HCT116 (cell line): Measurements from ENCODE around the gene SPX. TPM values are rescaled to one million over a fixed set of nuclear protein-coding genes. Genes with fewer than 3 reads are reported as not detected.

ENCODE experiments used
- ATAC-seq: fragments of 200-7000 bp; cut with Tn5 transposase; 2 replicates; pipeline ENCODE4 v1.9.1; 2020; ENCODE audit warnings: mild to moderate bottlenecking, moderate library complexity
- BruUV-seq: library from RNA; stranded (reverse); fragments of 400-500 nt; replicated peaks from 2 replicates; lab custom pipeline; 2021; lab: Mats Ljungman, UMichigan
- CTCF ChIA-PET: fragments of 300-600 bp; sonication (Branson Sonifier 250); formaldehyde crosslinking; loops from one replicate; lab custom pipeline; 2021; ENCODE audit warnings: antibody characterized with exemption; lab: Charles Lee
- POLR2A ChIA-PET: fragments of 300-600, 350-600 bp; sonication (Branson Sonifier 250); formaldehyde crosslinking; loops from one replicate; lab custom pipeline; 2021; ENCODE audit warnings: antibody characterized with exemption; lab: Charles Lee
- RAD21 ChIA-PET, 2 experiments: fragments of 300-600 bp; sonication (Branson Sonifier 250); formaldehyde crosslinking; loops; one replicate each; lab custom pipeline; 2023; ENCODE audit warnings: low total read pairs in 2 of 2; ENCODE audit not compliant: uncharacterized antibody in 2 of 2, unreplicated experiment in 2 of 2, low non-redundant PET in 1 of 2; lab: Charles Lee
- DNase-seq: peaks from one replicate; pipeline ENCODE4 v3.0.0-alpha.2; 2010; ENCODE audit warnings: low read depth, low spot score
- H2AFZ ChIP-seq: fragments of 200-600 bp; shearing (Covaris generic), sonication (generic); 2 replicates; pipeline ENCODE4 v1.6.1; 2017; ENCODE audit warnings: low read depth, mixed run types, mixed read lengths, antibody characterized with exemption, low read length; ENCODE audit not compliant: poor library complexity, severe bottlenecking
- H3K27ac ChIP-seq: 2 replicates; pipeline ENCODE4 v1.5.1; 2012; ENCODE audit warnings: low read depth, low read length
- H3K27me3 ChIP-seq: fragments of 200-600 bp; sonication (generic); 2 replicates; pipeline ENCODE4 v1.6.1; 2016; ENCODE audit warnings: mixed run types, low read length, mixed read lengths; ENCODE audit not compliant: insufficient read depth
- H3K36me3 ChIP-seq, 2 experiments: fragments of 200-500 bp in 1 of 2; fragments of 200-600 bp in 1 of 2; sonication (Bioruptor generic) in 1 of 2; sonication (generic) in 1 of 2; 2 replicates each; pipeline versions ENCODE4 v1.5.1 to v1.6.1; 2014 to 2016; ENCODE audit warnings: low read length in 2 of 2, inconsistent platforms in 1 of 2, mixed read lengths in 1 of 2, mixed run types in 1 of 2; ENCODE audit not compliant: insufficient read depth in 2 of 2, control insufficient read depth in 1 of 2
- H3K4me1 ChIP-seq, 2 experiments: fragments of 200-600 bp in 1 of 2; sonication (generic) in 1 of 2; 2 replicates each; pipeline versions ENCODE4 v1.5.1 to v1.6.1; 2012 to 2017; ENCODE audit warnings: low read length in 2 of 2, inconsistent platforms in 1 of 2, mild to moderate bottlenecking in 1 of 2, mixed read lengths in 1 of 2, mixed run types in 1 of 2, moderate library complexity in 1 of 2; ENCODE audit not compliant: insufficient read depth in 2 of 2, control insufficient read depth in 1 of 2
- H3K4me2 ChIP-seq: fragments of 200-600 bp; sonication (generic); 2 replicates; pipeline ENCODE4 v1.6.1; 2017; ENCODE audit warnings: mixed run types, low read length, mixed read lengths
- H3K4me3 ChIP-seq, 2 experiments: fragments of 200-600 bp in 1 of 2; sonication (generic) in 1 of 2; replicated peaks in 1 of 2; 2 replicates each; pipeline ENCODE4 v1.5.1; 2011 to 2016; ENCODE audit warnings: low read length in 2 of 2, control low read depth in 1 of 2, low read depth in 1 of 2, mild to moderate bottlenecking in 1 of 2, mixed read lengths in 1 of 2, mixed run types in 1 of 2
- H3K79me2 ChIP-seq: fragments of 200-600 bp; sonication (generic); 2 replicates; pipeline ENCODE4 v1.6.1; 2017; ENCODE audit warnings: mild to moderate bottlenecking, mixed run types, low read length, moderate library complexity, mixed read lengths; ENCODE audit not compliant: insufficient read depth
- H3K9ac ChIP-seq: fragments of 200-600 bp; sonication (generic); 2 replicates; pipeline ENCODE4 v1.6.1; 2016; ENCODE audit warnings: low read length, mixed read lengths
- H3K9me2 ChIP-seq: fragments of 200-600 bp; sonication (generic), shearing (Covaris generic); 2 replicates; pipeline ENCODE4 v1.6.1; 2017; ENCODE audit warnings: mixed run types, mild to moderate bottlenecking, moderate library complexity; ENCODE audit not compliant: insufficient read depth
- H3K9me3 ChIP-seq, 2 experiments: fragments of 200-500 bp in 1 of 2; fragments of 200-600 bp in 1 of 2; sonication (Bioruptor generic) in 1 of 2; sonication (generic) in 1 of 2; 2 replicates each; pipeline ENCODE4 v1.6.1; 2014 to 2017; ENCODE audit warnings: low read length in 2 of 2, mixed read lengths in 2 of 2, inconsistent platforms in 1 of 2, low read depth in 1 of 2, mild to moderate bottlenecking in 1 of 2, mixed run types in 1 of 2, moderate library complexity in 1 of 2; ENCODE audit not compliant: control insufficient read depth in 1 of 2, insufficient read depth in 1 of 2
- H4K20me1 ChIP-seq: fragments of 200-600 bp; sonication (generic), shearing (Covaris generic); 2 replicates; pipeline ENCODE4 v1.6.1; 2017; ENCODE audit warnings: mixed run types, mild to moderate bottlenecking, moderate library complexity; ENCODE audit not compliant: insufficient read depth
- ATF3 ChIP-seq: IDR thresholded peaks from 2 replicates; pipeline ENCODE4 v1.6.1; 2012
- CBX3 ChIP-seq: IDR thresholded peaks from 2 replicates; pipeline ENCODE4 v1.6.1; 2012; ENCODE audit warnings: low read depth
- CEBPB ChIP-seq: IDR thresholded peaks from 2 replicates; pipeline ENCODE4 v1.6.1; 2012; ENCODE audit warnings: low read depth
- CTCF ChIP-seq, 3 experiments: fragments of 200-600 bp in 1 of 3; sonication (generic) in 1 of 3; IDR thresholded peaks in 2 of 3; conservative IDR thresholded peaks in 1 of 3; 2 replicates each; pipeline ENCODE4 v1.5.1; 2012 to 2017; ENCODE audit warnings: low read depth in 2 of 3, low read length in 2 of 3, antibody characterized with exemption in 1 of 3, borderline replicate concordance in 1 of 3, control low read depth in 1 of 3, mild to moderate bottlenecking in 1 of 3, mixed read lengths in 1 of 3, mixed run types in 1 of 3, moderate library complexity in 1 of 3; ENCODE audit not compliant: insufficient read depth in 1 of 3
- ELF1 ChIP-seq: IDR thresholded peaks from 2 replicates; pipeline ENCODE4 v1.6.1; 2012; ENCODE audit warnings: low read depth, borderline replicate concordance
- EZH2 ChIP-seq: fragments of 200-600 bp; sonication (generic); IDR thresholded peaks from 2 replicates; pipeline ENCODE4 v1.6.1; 2017; ENCODE audit warnings: antibody characterized with exemption, mixed run types
- EZH2phosphoT487 ChIP-seq: fragments of 200-600 bp; IDR thresholded peaks from 2 replicates; pipeline ENCODE4 v1.6.1; 2018; ENCODE audit warnings: antibody characterized with exemption, borderline replicate concordance
- FOSL1 ChIP-seq: IDR thresholded peaks from 2 replicates; pipeline ENCODE4 v1.6.1; 2012; ENCODE audit warnings: low read depth
- JUND ChIP-seq: IDR thresholded peaks from 2 replicates; pipeline ENCODE4 v1.6.1; 2012
- MAX ChIP-seq: IDR thresholded peaks from 2 replicates; pipeline ENCODE4 v1.6.1; 2012
- POLR2A ChIP-seq: IDR thresholded peaks from 2 replicates; pipeline ENCODE4 v1.7.0; 2011; ENCODE audit warnings: borderline replicate concordance; ENCODE audit not compliant: insufficient read depth, insufficient read length; ENCODE audit errors: extremely low read depth
- POLR2AphosphoS5 ChIP-seq: IDR thresholded peaks from 2 replicates; pipeline ENCODE4 v1.6.1; 2011; ENCODE audit warnings: mild to moderate bottlenecking, low read depth, low read length, moderate library complexity
- RAD21 ChIP-seq: IDR thresholded peaks from 2 replicates; pipeline ENCODE4 v1.6.1; 2012; ENCODE audit warnings: low read depth, mild to moderate bottlenecking
- REST ChIP-seq: IDR thresholded peaks from 2 replicates; pipeline ENCODE4 v1.6.1; 2012; ENCODE audit warnings: low read depth
- SIN3A ChIP-seq: IDR thresholded peaks from 2 replicates; pipeline ENCODE4 v1.6.1; 2012; ENCODE audit warnings: low read depth
- SP1 ChIP-seq: IDR thresholded peaks from 2 replicates; pipeline ENCODE4 v1.6.1; 2012; ENCODE audit warnings: low read depth
- SRF ChIP-seq: IDR thresholded peaks from 2 replicates; pipeline ENCODE4 v1.6.1; 2012; ENCODE audit warnings: low read depth
- TCF7L2 ChIP-seq: IDR thresholded peaks from 2 replicates; pipeline ENCODE4 v1.7.0; 2011; ENCODE audit warnings: borderline replicate concordance, inconsistent platforms; ENCODE audit not compliant: insufficient read depth, insufficient read length; ENCODE audit errors: extremely low read depth
- ZBTB33 ChIP-seq: IDR thresholded peaks from 2 replicates; pipeline ENCODE4 v1.6.1; 2011; ENCODE audit warnings: mild to moderate bottlenecking, low read length, moderate library complexity; ENCODE audit not compliant: insufficient replicate concordance; ENCODE audit errors: extremely low read depth
- ZNF274 ChIP-seq: fragments of 200-500 bp; sonication (Bioruptor generic); IDR thresholded peaks from 2 replicates; pipeline ENCODE4 v1.6.1; 2014; ENCODE audit warnings: mild to moderate bottlenecking, low read depth, low read length, inconsistent platforms
- intact Hi-C: fragments of 100-400 bp; cut with micrococcal nuclease; formaldehyde crosslinking; loops from 2 replicates; pipeline ENCODE4 v1.10.0; 2022
- total RNA-seq: library from RNA; stranded (reverse); gene quantifications from one replicate; pipeline ENCODE4 v1.2.1, GENCODE V29; 2021; ENCODE audit not compliant: unreplicated experiment

SPX gene
- total RNA-seq, 1 experiment from 2014 or later, result 0.76 TPM

GRCh38 chr12:21566907-21567394 lies 40.9 kb downstream of the SPX start:
- H2AFZ ChIP-seq, result no peak overlapping the region
- DNase-seq, result no peak
- no peak overlapping the region for H3K4me2 ChIP-seq
- H4K20me1 ChIP-seq, result no peaks in the 10 kb centered on the region
- H3K4me3 ChIP-seq, result no peak overlapping the region
- no peak overlapping the region for H3K9ac ChIP-seq
- H3K27ac ChIP-seq, result no peak overlapping the region
- H3K36me3 ChIP-seq, result no peaks in the 10 kb centered on the region
- no peaks in the 10 kb centered on the region for H3K4me1 ChIP-seq
- no peaks in the 10 kb centered on the region for H3K9me3 ChIP-seq
- CTCF ChIA-PET, result no interaction called here
- H3K79me2 ChIP-seq, result no peaks in the 10 kb centered on the region
- no peaks in the 10 kb centered on the region for H3K27me3 ChIP-seq
- TF ChIP-seq ATF3 (no peak), REST (no peak), RAD21 (no peak), SP1 (no peak), CTCF (IDR thresholded peaks at IDR 0.05 in 2 of 3, conservative IDR thresholded peaks at IDR 0.05 in 1 of 3; ENCODE audit: borderline replicate concordance in 1 of 3, insufficient read depth in 1 of 3, low read depth in 2 of 3, low read length in 2 of 3) (no peak), SRF (no peak), ZNF274 (no peak), EZH2phosphoT487 (no peak), MAX (no peak), EZH2 (no peak), FOSL1 (no peak), SIN3A (no peak), CBX3 (no peak), CEBPB (no peak), POLR2A (no peak), ZBTB33 (no peak), POLR2AphosphoS5 (no peak), JUND (no peak), TCF7L2 (no peak), ELF1 (no peak)
- ATAC-seq, result no peak
- intact Hi-C loops, result no loop called here
- BruUV-seq, result no TSS peak
- RAD21 ChIA-PET, result no interaction called here
- POLR2A ChIA-PET, result no interaction called here
- no peaks in the 10 kb centered on the region for H3K9me2 ChIP-seq
